K562 (cell line): ENCODE measurements around the gene CSNK2A1. TPM values are rescaled to one million over a fixed set of nuclear protein-coding genes. Genes with fewer than 3 reads are reported as not detected.

ENCODE experiments used
- CEBPG ChIP-seq, 3 experiments: fragments of 200-800 bp in 1 of 3; sonication (Bioruptor generic) in 1 of 3; sonication (generic) in 1 of 3; formaldehyde crosslinking in 1 of 3; IDR thresholded peaks in 2 of 3; conservative IDR thresholded peaks in 1 of 3; 2 replicates each; pipeline versions ENCODE4 v1.6.1 to v1.8.0; 2016 to 2022; ENCODE audit warnings: missing compliant biosample characterization in 2 of 3, missing genetic modification characterization in 2 of 3, mild to moderate bottlenecking in 1 of 3, missing genetic modification reagents in 1 of 3
- RBFOX2 ChIP-seq: fragments of 200-400 bp; formaldehyde crosslinking; IDR thresholded peaks from 2 replicates; pipeline ENCODE4 v1.6.1; 2017; ENCODE audit warnings: low read depth, mild to moderate bottlenecking, low read length, moderate library complexity
- RBM25 ChIP-seq: fragments of 200-400 bp; formaldehyde crosslinking; IDR thresholded peaks from 2 replicates; pipeline ENCODE4 v1.6.1; 2018; ENCODE audit warnings: low read length, low read depth, moderate library complexity; ENCODE audit not compliant: severe bottlenecking
- polyA plus RNA-seq, 8 experiments: library from polyadenylated mRNA; depleted of rRNA in 4 of 8; stranded (reverse) in 5 of 8; unstranded in 3 of 8; fragments of >200 nt; fragmentation: Nextera tagmentation in 2 of 8; fragmentation: Illumina TruSeq in 1 of 8; extraction: Ambion mirVana in 2 of 8; extraction: Trizol in 1 of 8; gene quantifications; 2 replicates each; pipeline versions ENCODE4 v1.2.1 to v1.2.3, GENCODE V29; 2011 to 2014; ENCODE audit warnings: inconsistent platforms in 1 of 8, missing spikeins in 1 of 8
- total RNA-seq, 7 experiments: library from RNA; depleted of rRNA in 6 of 7; stranded (reverse); fragments of >200 nt in 6 of 7; fragmentation: Illumina TruSeq in 2 of 7; extraction: Trizol in 2 of 7; gene quantifications; 2 replicates each; pipeline versions ENCODE4 v1.2.1 to v1.2.3, GENCODE V29; 2011 to 2021; ENCODE audit warnings: low replicate concordance in 1 of 7
- TF ChIP-seq, protein P1 (sequence below): fragments of 450-650 bp; IDR thresholded peaks from 2 replicates; pipeline ENCODE4 v1.6.1; 2016; ENCODE audit warnings: low read depth
- TF ChIP-seq, protein P2 (sequence below): sonication (generic); formaldehyde crosslinking; IDR thresholded peaks from 2 replicates; pipeline ENCODE4 v1.8.0; 2022; ENCODE audit warnings: missing genetic modification reagents, mild to moderate bottlenecking, moderate library complexity, borderline replicate concordance

Gene CSNK2A1
- total and polyA plus RNA-seq, 9 of the 15 experiments (the other 6 are each of a cell fraction or from before 2014, with no cell fraction given): 71.0 to 251 (median 103) TPM

DNA sequence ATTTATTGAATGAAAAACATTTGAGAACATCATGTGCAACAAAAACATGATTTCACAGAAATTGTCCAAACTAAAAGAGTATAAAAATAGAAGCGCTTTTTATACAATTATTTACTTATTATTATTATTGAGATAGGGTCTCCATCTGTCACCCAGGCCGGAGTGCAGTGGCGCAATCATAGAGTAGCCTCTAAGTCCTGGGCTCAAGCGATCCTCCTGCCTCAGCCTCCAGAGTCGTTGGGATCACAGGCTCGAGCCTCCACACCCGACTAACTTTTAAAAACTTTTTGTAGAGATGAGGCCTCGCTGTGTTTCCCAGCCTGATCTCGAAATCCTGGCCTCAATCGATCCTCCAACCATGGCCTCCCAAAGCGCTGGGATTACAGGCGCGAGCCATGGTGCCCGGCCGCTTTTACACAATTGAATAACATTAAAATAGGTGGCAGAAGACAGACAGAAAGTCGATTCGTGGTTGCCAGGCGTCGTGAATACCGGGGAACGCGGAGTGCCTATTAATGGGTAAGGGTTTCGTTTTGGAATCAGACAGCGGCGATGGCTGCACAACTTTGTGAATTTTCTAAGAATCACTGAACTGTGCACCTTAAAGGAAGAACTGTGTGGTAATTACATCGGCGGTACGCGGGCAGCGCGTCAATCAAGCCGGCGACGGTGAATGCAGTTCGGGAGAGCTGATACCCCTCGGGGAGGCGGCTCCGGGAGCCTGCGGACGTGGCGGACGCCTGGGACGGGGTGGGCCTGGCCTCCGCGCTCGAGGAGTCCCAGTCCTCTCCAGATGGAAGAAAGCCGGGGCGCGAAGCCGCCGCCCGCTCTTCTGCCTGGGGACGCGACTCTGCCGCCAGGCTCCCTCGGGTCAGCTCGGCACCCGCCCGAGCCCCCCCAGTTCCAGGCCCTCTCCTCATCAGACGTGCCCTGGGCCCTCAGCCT is 82.1 kb downstream of the CSNK2A1 start (continued):
- TF ChIP-seq, protein P1, sequence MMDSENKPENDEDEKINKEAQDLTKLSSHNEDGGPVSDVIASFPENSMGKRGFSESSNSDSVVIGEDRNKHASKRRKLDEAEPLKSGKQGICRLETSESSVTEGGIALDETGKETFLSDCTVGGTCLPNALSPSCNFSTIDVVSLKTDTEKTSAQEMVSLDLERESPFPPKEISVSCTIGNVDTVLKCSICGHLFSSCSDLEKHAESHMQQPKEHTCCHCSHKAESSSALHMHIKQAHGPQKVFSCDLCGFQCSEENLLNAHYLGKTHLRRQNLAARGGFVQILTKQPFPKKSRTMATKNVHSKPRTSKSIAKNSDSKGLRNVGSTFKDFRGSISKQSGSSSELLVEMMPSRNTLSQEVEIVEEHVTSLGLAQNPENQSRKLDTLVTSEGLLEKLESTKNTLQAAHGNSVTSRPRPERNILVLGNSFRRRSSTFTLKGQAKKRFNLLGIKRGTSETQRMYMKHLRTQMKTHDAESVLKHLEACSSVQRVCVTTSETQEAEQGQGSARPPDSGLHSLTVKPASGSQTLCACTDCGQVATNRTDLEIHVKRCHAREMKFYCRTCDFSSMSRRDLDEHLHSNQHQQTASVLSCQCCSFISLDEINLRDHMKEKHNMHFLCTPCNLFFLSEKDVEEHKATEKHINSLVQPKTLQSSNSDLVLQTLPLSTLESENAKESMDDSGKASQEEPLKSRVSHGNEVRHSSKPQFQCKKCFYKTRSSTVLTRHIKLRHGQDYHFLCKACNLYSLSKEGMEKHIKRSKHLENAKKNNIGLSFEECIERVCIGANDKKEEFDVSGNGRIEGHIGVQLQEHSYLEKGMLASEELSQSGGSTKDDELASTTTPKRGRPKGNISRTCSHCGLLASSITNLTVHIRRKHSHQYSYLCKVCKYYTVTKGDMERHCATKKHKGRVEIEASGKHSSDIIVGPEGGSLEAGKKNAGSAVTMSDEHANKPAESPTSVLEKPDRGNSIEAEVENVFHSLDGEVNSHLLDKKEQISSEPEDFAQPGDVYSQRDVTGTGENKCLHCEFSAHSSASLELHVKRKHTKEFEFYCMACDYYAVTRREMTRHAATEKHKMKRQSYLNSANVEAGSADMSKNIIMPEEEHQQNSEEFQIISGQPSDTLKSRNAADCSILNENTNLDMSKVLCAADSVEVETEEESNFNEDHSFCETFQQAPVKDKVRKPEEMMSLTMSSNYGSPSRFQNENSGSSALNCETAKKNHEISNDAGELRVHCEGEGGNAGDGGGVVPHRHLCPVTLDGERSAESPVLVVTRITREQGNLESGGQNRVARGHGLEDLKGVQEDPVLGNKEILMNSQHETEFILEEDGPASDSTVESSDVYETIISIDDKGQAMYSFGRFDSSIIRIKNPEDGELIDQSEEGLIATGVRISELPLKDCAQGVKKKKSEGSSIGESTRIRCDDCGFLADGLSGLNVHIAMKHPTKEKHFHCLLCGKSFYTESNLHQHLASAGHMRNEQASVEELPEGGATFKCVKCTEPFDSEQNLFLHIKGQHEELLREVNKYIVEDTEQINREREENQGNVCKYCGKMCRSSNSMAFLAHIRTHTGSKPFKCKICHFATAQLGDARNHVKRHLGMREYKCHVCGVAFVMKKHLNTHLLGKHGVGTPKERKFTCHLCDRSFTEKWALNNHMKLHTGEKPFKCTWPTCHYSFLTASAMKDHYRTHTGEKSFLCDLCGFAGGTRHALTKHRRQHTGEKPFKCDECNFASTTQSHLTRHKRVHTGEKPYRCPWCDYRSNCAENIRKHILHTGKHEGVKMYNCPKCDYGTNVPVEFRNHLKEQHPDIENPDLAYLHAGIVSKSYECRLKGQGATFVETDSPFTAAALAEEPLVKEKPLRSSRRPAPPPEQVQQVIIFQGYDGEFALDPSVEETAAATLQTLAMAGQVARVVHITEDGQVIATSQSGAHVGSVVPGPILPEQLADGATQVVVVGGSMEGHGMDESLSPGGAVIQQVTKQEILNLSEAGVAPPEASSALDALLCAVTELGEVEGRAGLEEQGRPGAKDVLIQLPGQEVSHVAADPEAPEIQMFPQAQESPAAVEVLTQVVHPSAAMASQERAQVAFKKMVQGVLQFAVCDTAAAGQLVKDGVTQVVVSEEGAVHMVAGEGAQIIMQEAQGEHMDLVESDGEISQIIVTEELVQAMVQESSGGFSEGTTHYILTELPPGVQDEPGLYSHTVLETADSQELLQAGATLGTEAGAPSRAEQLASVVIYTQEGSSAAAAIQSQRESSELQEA: peak; percentile 48; the same call in 1 of the 2 replicates
- TF ChIP-seq RBFOX2 (peak; percentile 78), CEBPG (CRISPR knock-in tag; IDR thresholded peaks at IDR 0.05) (peak; percentile 28; the same call in 1 of the 2 replicates), CEBPG (tag; conservative IDR thresholded peaks at IDR 0.05 in 1 of 2, IDR thresholded peaks at IDR 0.05 in 1 of 2) (peak in 1 of 2 experiments; percentile 43; a peak in 1 of 4 replicates), RBM25 (peak; percentile 61)
- TF ChIP-seq, protein P2, sequence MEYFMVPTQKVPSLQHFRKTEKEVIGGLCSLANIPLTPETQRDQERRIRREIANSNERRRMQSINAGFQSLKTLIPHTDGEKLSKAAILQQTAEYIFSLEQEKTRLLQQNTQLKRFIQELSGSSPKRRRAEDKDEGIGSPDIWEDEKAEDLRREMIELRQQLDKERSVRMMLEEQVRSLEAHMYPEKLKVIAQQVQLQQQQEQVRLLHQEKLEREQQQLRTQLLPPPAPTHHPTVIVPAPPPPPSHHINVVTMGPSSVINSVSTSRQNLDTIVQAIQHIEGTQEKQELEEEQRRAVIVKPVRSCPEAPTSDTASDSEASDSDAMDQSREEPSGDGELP: peak; percentile 45; the same call in 1 of the 2 replicates
